HepG2 (cell line): ENCODE data around the gene PDE9A. TPM values are rescaled to one million over a fixed set of nuclear protein-coding genes. Genes with fewer than 3 reads are reported as not detected.
A peak's percentile ranks its signal among the peaks of the same experiment; 100 is the strongest.

Source experiments
- ATAC-seq: fragments of 200-7000 bp; cut with Tn5 transposase; 3 replicates; pipeline ENCODE4 v1.9.1; 2020; ENCODE audit warnings: mild to moderate bottlenecking, moderate library complexity
- BruUV-seq: library from RNA; stranded (reverse); fragments of 400-500 nt; replicated peaks from 2 replicates; lab custom pipeline; 2021; lab: Mats Ljungman, UMichigan
- CTCF ChIA-PET: fragments of 300-600 bp; formaldehyde crosslinking; extraction: SDS; loops from one replicate; lab custom pipeline; 2021; ENCODE audit warnings: low total read pairs, inconsistent platforms, low intra/inter-chr PET ratio; lab: Yijun Ruan, JAX
- POLR2A ChIA-PET: fragments of 350-600 bp; sonication (Branson Sonifier 250); formaldehyde crosslinking; loops from one replicate; lab custom pipeline; 2020; ENCODE audit warnings: antibody characterized with exemption, inconsistent platforms; lab: Yijun Ruan, JAX
- DNase-seq: peaks from one replicate; pipeline ENCODE4 v3.0.0-alpha.2; 2015; ENCODE audit warnings: low spot score
- FAIRE-seq: peaks from 3 replicates; lab custom pipeline; 2011; peaks lifted over from hg19 to GRCh38; lab: Jason Lieb, UNC
- H2AFZ ChIP-seq: one replicate; pipeline ENCODE4 v1.6.1; 2011; ENCODE audit warnings: low read length, inconsistent platforms
- H3K27ac ChIP-seq: fragments of 300-600 bp; 3 replicates; pipeline ENCODE4 v1.8.0; 2011; ENCODE audit warnings: mixed run types, mild to moderate bottlenecking, mixed read lengths, low read length, inconsistent platforms; ENCODE audit not compliant: insufficient read depth; ENCODE audit errors: extremely low read length
- H3K27me3 ChIP-seq, 2 experiments: fragments of 200-600 bp in 1 of 2; 2 replicates in 1 of 2; 3 replicates in 1 of 2; pipeline versions ENCODE4 v1.6.0 to v1.8.0; 2011; ENCODE audit warnings: low read length in 2 of 2, mild to moderate bottlenecking in 2 of 2, moderate library complexity in 2 of 2, inconsistent platforms in 1 of 2; ENCODE audit not compliant: insufficient read depth in 2 of 2, control insufficient read depth in 1 of 2
- H3K36me3 ChIP-seq, 2 experiments: fragments of 200-600 bp in 1 of 2; replicated peaks in 1 of 2; 2 replicates in 1 of 2; 3 replicates in 1 of 2; pipeline versions ENCODE4 v1.5.1 to v1.8.0; 2011; ENCODE audit warnings: low read length in 2 of 2, inconsistent platforms in 1 of 2; ENCODE audit not compliant: insufficient read depth in 2 of 2, control insufficient read depth in 1 of 2
- H3K4me1 ChIP-seq: 2 replicates; pipeline ENCODE4 v1.5.1; 2012; ENCODE audit warnings: low read length, inconsistent platforms; ENCODE audit not compliant: insufficient read depth
- H3K4me2 ChIP-seq: 2 replicates; pipeline ENCODE4 v1.6.0; 2011; ENCODE audit warnings: low read depth, low read length, inconsistent platforms
- H3K4me3 ChIP-seq, 3 experiments: fragments of 200-600 bp in 1 of 3; sonication (generic), shearing (Covaris generic) in 1 of 3; replicated peaks in 1 of 3; 2 replicates each; pipeline ENCODE4 v1.5.1; 2011 to 2016; ENCODE audit warnings: low read length in 3 of 3, inconsistent platforms in 2 of 3, low read depth in 2 of 3, mild to moderate bottlenecking in 2 of 3, control low read depth in 1 of 3, mixed read lengths in 1 of 3; ENCODE audit not compliant: insufficient read depth in 1 of 3
- H3K79me2 ChIP-seq: one replicate; pipeline ENCODE4 v1.6.1; 2011; ENCODE audit warnings: low read length, inconsistent platforms; ENCODE audit not compliant: insufficient read depth
- H3K9ac ChIP-seq: 2 replicates; pipeline ENCODE4 v1.6.0; 2011; ENCODE audit warnings: mild to moderate bottlenecking, low read depth, low read length, inconsistent platforms; ENCODE audit not compliant: insufficient read depth
- H3K9me3 ChIP-seq: 2 replicates; pipeline ENCODE4 v1.5.1; 2012; ENCODE audit warnings: mild to moderate bottlenecking, low read length
- H4K20me1 ChIP-seq: 2 replicates; pipeline ENCODE4 v1.6.0; 2011; ENCODE audit warnings: inconsistent platforms, mild to moderate bottlenecking, low read length, moderate library complexity; ENCODE audit not compliant: insufficient read depth
- ARID3A ChIP-seq: IDR thresholded peaks from 2 replicates; pipeline ENCODE4 v1.6.1; 2012; ENCODE audit warnings: low read depth, low read length, improper control_type of control experiment
- PRDM10 ChIP-seq: sonication (generic); formaldehyde crosslinking; IDR thresholded peaks from 2 replicates; pipeline ENCODE4 v1.4.0; 2020; ENCODE audit warnings: low read depth, missing genetic modification reagents
- ZIK1 ChIP-seq: sonication (generic); formaldehyde crosslinking; IDR thresholded peaks from 2 replicates; pipeline ENCODE4 v1.5.0; 2020; ENCODE audit warnings: mild to moderate bottlenecking, low read depth, missing genetic modification reagents, borderline replicate concordance
- ZNF143 ChIP-seq: sonication (generic); formaldehyde crosslinking; IDR thresholded peaks from 2 replicates; pipeline ENCODE4 v1.4.0; 2020; ENCODE audit warnings: missing genetic modification reagents
- ZNF337 ChIP-seq: sonication (generic); formaldehyde crosslinking; IDR thresholded peaks from 2 replicates; pipeline ENCODE4 v1.5.1; 2020; ENCODE audit warnings: missing genetic modification reagents, low read depth, mild to moderate bottlenecking, borderline replicate concordance
- ZNF580 ChIP-seq: IDR thresholded peaks from 2 replicates; pipeline ENCODE4 v1.6.1; 2016; ENCODE audit warnings: low read depth, borderline replicate concordance
- WGBS: methylation state at CpG from one replicate; pipeline ENCODE4 v1.1.6; 2017; ENCODE audit warnings: low lambda C conversion rate; 5-methylcytosine and 5-hydroxymethylcytosine counted together
- in situ Hi-C: cut with HindIII; loops from 2 replicates; pipeline ENCODE4 v1.10.0; 2017; ENCODE audit warnings: low pct_unique_long_range_greater_than_20kb; ENCODE audit not compliant: extremely low pct_ligation_motif_present
- intact Hi-C: fragments of 100-400 bp; cut with micrococcal nuclease; formaldehyde crosslinking; loops from one replicate; pipeline ENCODE4 v1.10.0; 2022; ENCODE audit not compliant: unreplicated experiment
- polyA plus RNA-seq, 8 experiments: library from polyadenylated mRNA; depleted of rRNA in 3 of 8; stranded (reverse) in 7 of 8; unstranded in 1 of 8; fragments of >200 nt; fragmentation: Illumina TruSeq in 4 of 8; extraction: Trizol in 4 of 8; gene quantifications; 2 replicates each; pipeline versions ENCODE4 v1.2.1 to v1.2.3, GENCODE V29; 2011 to 2016; ENCODE audit warnings: low read depth in 4 of 8, missing spikeins in 1 of 8, mixed read lengths in 1 of 8; ENCODE audit not compliant: insufficient read depth in 1 of 8
- total RNA-seq, 5 experiments: library from RNA; depleted of rRNA; stranded (reverse); fragments of >200 nt; fragmentation: Illumina TruSeq; extraction: Trizol; gene quantifications; 2 replicates each; pipeline ENCODE4 v1.2.3, GENCODE V29; 2016; ENCODE audit warnings: low read depth in 1 of 5
- TF ChIP-seq, protein P1 (sequence below): sonication (generic); formaldehyde crosslinking; IDR thresholded peaks from 2 replicates; pipeline ENCODE4 v1.4.0; 2020; ENCODE audit warnings: low read depth, mild to moderate bottlenecking, missing genetic modification reagents
- TF ChIP-seq, protein P2 (sequence below): sonication (generic); formaldehyde crosslinking; IDR thresholded peaks from 2 replicates; pipeline ENCODE4 v1.8.0; 2022; ENCODE audit warnings: missing genetic modification reagents, mild to moderate bottlenecking, inconsistent platforms, borderline replicate concordance
- TF ChIP-seq, protein P3 (sequence below): sonication (generic); formaldehyde crosslinking; IDR thresholded peaks from 2 replicates; pipeline ENCODE4 v1.4.0; 2020; ENCODE audit warnings: mild to moderate bottlenecking, missing genetic modification reagents, borderline replicate concordance

PDE9A gene
- total and polyA plus RNA-seq, 2 of the 13 experiments (the other 11 are each of a cell fraction or from before 2014, with no cell fraction given), result 4.6 to 19.7 TPM

GRCh38 chr21:42666925-42667324 is 13.5 kb downstream of the PDE9A start:
- Histone ChIP-seq H3K9me3 (no peaks in the 10 kb centered on the region), H3K79me2 (no peaks in the 10 kb centered on the region), H3K27me3 (no peaks in the 10 kb centered on the region; a peak in 1 of 5 replicates), H2AFZ (no peak overlapping the region), H4K20me1 (peaks cover 17% of the 10 kb centered on the region; the same call in 1 of the 2 replicates), H3K4me3 (no peak overlapping the region), H3K4me1 (peaks cover 22% of the 10 kb centered on the region), H3K27ac (no peak overlapping the region), H3K36me3 (peaks cover 7 to 8% of the 10 kb centered on the region in 2 experiments; a peak in 3 of 5 replicates), H3K4me2 (no peak overlapping the region), H3K9ac (no peak overlapping the region)
- no peak; the same call in 2 of the 3 replicates for ATAC-seq
- 96% methylated on average over 8 of the region's 11 CpGs for WGBS
- no peak for FAIRE-seq
- ChIA-PET CTCF (no interaction called here), POLR2A (no interaction called here)
- DNase-seq, result peak; percentile 39
- in situ Hi-C loops (loop anchor here (25.0 kb wide), 1 partner anchor 95 kb away; no protein-coding TSS in a partner anchor), intact Hi-C loops (no loop called here)
- TF ChIP-seq, protein P1, sequence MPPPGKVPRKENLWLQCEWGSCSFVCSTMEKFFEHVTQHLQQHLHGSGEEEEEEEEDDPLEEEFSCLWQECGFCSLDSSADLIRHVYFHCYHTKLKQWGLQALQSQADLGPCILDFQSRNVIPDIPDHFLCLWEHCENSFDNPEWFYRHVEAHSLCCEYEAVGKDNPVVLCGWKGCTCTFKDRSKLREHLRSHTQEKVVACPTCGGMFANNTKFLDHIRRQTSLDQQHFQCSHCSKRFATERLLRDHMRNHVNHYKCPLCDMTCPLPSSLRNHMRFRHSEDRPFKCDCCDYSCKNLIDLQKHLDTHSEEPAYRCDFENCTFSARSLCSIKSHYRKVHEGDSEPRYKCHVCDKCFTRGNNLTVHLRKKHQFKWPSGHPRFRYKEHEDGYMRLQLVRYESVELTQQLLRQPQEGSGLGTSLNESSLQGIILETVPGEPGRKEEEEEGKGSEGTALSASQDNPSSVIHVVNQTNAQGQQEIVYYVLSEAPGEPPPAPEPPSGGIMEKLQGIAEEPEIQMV, result no peak
- peak; percentile 27; the same call in 1 of the 2 replicates for TF ChIP-seq ZNF143 (CRISPR knock-in tag)
- TF ChIP-seq, protein P2, sequence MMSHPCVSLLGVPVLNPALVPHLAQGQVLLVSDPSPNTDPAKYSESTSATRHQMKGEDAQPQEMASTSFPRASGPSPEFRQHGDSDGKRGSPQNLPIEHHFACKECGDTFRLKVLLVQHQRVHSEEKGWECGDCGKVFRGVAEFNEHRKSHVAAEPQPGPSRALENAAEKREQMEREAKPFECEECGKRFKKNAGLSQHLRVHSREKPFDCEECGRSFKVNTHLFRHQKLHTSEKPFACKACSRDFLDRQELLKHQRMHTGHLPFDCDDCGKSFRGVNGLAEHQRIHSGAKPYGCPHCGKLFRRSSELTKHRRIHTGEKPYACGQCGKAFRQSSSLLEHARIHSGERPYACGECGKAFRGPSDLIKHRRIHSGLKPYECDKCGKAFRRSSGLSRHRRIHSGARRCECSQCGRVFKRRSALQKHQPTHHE (CRISPR knock-in tag), result no peak
- TF ChIP-seq PRDM10 (CRISPR knock-in tag), result no peak
- TF ChIP-seq ZIK1 (CRISPR knock-in tag), result no peak
- TF ChIP-seq ZNF337 (CRISPR knock-in tag), result no peak
- no peak for TF ChIP-seq ARID3A
- TF ChIP-seq ZNF580 (CRISPR knock-in tag), result no peak
- TF ChIP-seq, protein P3, sequence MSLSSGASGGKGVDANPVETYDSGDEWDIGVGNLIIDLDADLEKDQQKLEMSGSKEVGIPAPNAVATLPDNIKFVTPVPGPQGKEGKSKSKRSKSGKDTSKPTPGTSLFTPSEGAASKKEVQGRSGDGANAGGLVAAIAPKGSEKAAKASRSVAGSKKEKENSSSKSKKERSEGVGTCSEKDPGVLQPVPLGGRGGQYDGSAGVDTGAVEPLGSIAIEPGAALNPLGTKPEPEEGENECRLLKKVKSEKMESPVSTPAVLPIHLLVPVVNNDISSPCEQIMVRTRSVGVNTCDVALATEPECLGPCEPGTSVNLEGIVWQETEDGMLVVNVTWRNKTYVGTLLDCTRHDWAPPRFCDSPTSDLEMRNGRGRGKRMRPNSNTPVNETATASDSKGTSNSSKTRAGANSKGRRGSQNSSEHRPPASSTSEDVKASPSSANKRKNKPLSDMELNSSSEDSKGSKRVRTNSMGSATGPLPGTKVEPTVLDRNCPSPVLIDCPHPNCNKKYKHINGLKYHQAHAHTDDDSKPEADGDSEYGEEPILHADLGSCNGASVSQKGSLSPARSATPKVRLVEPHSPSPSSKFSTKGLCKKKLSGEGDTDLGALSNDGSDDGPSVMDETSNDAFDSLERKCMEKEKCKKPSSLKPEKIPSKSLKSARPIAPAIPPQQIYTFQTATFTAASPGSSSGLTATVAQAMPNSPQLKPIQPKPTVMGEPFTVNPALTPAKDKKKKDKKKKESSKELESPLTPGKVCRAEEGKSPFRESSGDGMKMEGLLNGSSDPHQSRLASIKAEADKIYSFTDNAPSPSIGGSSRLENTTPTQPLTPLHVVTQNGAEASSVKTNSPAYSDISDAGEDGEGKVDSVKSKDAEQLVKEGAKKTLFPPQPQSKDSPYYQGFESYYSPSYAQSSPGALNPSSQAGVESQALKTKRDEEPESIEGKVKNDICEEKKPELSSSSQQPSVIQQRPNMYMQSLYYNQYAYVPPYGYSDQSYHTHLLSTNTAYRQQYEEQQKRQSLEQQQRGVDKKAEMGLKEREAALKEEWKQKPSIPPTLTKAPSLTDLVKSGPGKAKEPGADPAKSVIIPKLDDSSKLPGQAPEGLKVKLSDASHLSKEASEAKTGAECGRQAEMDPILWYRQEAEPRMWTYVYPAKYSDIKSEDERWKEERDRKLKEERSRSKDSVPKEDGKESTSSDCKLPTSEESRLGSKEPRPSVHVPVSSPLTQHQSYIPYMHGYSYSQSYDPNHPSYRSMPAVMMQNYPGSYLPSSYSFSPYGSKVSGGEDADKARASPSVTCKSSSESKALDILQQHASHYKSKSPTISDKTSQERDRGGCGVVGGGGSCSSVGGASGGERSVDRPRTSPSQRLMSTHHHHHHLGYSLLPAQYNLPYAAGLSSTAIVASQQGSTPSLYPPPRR (CRISPR knock-in tag), result no peak
- TF ChIP-seq, all 625 proteins: peak for 1
- no TSS peak for BruUV-seq
